GM18868 (cell line): ENCODE data around the gene OSCP1.

ENCODE experiments used
- ATAC-seq: cut with Tn5 transposase; IDR thresholded peaks from one replicate; pipeline ENCODE4 v1.9.1; 2021; ENCODE audit warnings: mild to moderate bottlenecking, moderate library complexity; ENCODE audit not compliant: unreplicated experiment

Gene OSCP1

DNA sequence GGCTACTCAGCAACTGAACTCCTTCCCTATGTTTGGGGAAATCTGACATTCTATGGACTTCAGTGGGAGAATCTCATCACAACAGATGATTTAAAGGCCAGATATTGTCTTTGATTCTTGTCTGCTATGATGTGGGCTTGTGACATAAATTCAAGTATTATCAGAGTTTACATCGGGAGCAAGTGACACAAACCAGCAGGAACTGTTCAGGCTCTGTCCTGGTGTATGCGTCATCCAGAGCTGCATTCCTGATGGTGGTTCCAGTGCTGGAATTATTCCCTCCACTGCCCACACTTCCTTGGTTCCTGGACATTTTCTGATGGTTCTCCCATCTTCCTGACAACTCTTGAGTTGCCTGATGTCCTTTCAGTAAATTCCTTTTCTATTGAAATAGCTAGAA lies 41.8 kb downstream of the OSCP1 start:
- no peak for ATAC-seq

- no peak for ATAC-seq
These were observed 43.8 kb downstream of the OSCP1 start for GRCh38 chr1:36406440-36406839.

GRCh38 chr1:36402504-36402890 lies 47.8 kb downstream of the OSCP1 start:
- ATAC-seq, result no peak

DNA sequence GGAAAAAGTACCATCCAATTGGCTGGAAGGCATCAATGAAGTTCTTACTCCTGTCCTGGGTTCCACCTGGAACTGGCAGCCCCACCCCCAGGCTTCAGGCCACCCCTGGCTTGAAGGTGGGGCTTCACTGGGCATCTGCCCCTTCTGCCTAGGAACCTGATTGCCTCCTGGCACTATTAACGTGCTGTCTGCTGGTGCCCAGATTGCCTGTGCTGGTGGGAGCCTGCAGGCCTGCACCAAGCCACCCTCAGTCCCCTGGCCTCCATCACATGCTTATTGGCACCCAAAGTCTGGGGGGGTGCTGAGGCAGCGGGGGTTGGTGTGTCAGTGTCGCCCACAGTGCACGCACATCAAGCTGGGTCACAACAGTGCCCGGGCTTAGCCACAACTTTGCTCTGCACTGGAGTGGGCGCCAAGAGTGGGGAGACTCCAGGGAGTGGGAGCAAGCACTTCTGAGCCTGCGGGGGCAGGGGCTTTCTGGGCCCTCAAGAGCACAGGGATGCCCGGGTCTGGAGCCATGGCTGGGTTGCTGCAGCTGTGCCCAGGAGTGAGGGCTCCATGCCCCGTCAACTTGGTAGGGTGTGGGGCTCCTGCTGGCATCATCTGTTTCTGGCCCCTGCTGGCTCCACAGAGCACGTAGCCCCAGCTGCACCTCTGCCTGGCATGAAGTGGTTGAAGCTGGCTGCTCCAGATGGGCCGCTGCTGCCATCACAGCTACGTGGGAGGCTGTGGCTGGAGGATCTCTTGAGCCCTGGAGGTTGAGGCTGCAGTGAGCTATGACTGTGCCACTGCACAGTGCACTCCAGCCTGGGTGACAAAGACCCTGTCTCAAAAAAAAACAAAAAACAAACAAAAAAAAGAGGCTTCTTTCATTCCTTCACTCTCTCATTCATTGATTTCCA lies 48.4 kb downstream of the OSCP1 start:
- no peak for ATAC-seq

GRCh38 chr1:36400825-36401601 lies 49.2 kb downstream of the OSCP1 start:
- no peak for ATAC-seq

DNA sequence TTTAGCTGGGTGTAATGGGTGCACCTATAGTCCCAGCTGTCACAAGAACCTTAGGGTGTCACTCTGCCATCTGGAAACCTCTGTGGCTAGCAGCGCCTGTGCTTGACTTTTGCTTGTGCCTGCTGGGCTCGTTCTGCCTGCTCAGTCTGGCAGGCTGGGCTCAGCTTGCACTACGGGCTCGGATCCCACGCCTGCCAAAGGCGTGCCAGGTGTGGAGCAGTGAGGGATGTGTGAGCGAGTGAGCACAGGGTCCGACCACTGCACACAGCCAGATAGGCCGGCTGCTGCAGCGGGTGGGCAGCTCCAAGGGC lies 49.8 kb downstream of the OSCP1 start:
- no peak for ATAC-seq

GRCh38 chr1:36398370-36398977 lies 51.8 kb downstream of the OSCP1 start:
- no peak for ATAC-seq

GRCh38 chr1:36397378-36398230 lies 52.6 kb downstream of the OSCP1 start, which contains the start of gene LSM10:
TSS of gene LSM10 (minus strand) at chr1:36397908. CDS start at chr1:36394129, 3,779 bp downstream.
- ATAC-seq, result peak; percentile 88

GRCh38 chr1:36397083-36397377 lies 53.2 kb downstream of the OSCP1 start:
- peak; percentile 30 for ATAC-seq

GRCh38 chr1:36396359-36396758 lies 53.9 kb downstream of the OSCP1 start:
- no peak for ATAC-seq

GRCh38 chr1:36393686-36394085 lies 56.6 kb downstream of the OSCP1 start:
- no peak for ATAC-seq

- no peak for ATAC-seq
These were observed 57.4 kb downstream of the OSCP1 start for GRCh38 chr1:36392836-36393235.

DNA sequence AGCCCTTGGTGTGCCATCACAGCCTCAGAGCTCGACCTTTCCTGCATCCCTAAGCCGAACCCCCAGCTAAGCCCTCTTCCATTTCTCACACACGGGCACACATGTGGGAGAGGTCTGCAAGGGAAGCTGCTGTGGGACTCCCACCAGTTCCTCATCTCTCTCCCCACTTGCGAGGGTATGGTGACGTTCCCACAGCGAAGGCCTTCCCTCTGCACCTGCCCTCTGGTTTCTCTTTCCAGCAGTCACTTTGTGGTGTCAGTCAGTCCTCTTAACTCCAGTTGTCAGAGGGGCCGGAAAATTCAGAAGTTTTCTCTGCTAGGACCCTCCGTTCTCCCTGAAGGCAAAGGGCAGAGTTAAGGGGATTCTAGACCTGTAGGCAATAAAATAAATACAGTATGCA lies 59.0 kb downstream of the OSCP1 start:
- ATAC-seq, result no peak

DNA sequence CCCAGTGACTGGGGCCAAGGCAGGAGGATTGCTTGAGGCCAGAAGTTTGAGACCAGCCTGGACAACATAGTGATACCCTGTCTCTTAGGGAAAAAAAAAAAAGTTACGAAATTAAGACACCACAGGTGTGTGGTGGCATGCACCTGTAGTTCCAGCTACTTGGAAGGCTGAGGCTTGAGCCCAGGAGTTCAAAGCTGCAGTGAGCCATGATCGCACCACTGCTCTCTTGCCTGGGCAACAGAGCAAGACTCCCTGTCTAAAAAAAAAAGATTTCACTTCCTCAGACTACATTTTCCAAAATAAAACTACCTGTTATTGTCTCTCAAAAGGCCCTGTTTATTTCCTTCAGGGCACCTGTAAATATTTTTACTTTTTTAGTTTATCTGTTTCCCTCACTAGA lies 59.8 kb downstream of the OSCP1 start:
- ATAC-seq, result no peak

DNA sequence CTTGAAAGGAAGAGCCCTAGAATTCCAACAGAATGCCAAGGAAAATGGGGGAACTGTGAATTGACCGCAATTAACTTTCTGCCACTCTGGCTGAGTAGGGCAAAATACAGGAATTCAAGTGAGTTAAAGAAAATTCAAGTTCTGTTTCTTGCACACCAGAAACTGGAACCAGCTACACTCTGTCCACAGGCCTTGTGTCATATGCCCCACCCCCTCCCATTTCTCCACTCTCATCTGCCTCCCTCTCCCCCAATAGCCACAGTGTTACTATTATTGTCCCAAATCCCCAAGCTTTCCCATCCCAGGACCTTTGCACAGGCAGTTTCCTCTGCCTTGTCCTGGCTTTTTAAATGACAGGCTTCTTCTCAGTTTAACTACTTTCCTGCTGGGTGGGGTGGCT lies 60.3 kb downstream of the OSCP1 start:
- no peak for ATAC-seq

GRCh38 chr1:36389261-36389660 lies 61.0 kb downstream of the OSCP1 start:
- ATAC-seq, result no peak

DNA sequence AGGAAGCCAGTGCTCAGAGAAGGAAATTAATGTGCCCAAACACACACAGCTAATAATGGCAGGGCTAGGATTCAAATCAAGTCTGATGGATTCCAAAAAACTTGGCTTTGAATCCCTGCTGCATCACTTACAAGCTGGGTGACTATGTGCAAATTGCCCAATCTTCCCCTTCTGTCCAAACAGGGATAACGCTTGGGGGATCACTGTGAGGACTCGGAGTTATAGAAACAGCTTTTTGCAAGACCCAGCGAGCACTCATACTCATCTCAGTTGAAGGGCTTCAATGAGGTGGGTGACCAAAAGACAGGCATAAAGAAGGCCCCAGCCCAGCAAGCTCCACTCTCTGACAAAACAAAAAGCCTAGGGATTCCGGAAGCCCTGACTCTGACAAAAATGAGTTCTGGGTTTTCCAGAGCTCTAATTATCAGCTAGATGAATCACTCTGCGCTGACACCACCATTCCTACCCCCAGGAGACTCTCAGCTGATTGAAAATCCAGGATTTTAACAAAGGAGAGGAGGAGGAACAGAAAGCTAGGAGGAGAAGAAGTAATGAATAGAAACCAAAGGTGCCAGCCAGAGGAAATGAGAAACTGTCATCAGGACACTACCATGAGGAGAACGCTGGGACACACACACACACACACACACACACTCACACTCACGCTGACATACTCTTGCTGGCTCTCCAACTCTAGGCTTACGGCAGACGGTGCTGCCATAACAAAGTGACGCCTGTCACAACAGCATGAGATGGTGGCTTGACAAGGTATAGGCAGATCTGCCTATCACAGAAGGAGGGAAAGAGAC lies 62.9 kb downstream of the OSCP1 start:
- no peak for ATAC-seq

DNA sequence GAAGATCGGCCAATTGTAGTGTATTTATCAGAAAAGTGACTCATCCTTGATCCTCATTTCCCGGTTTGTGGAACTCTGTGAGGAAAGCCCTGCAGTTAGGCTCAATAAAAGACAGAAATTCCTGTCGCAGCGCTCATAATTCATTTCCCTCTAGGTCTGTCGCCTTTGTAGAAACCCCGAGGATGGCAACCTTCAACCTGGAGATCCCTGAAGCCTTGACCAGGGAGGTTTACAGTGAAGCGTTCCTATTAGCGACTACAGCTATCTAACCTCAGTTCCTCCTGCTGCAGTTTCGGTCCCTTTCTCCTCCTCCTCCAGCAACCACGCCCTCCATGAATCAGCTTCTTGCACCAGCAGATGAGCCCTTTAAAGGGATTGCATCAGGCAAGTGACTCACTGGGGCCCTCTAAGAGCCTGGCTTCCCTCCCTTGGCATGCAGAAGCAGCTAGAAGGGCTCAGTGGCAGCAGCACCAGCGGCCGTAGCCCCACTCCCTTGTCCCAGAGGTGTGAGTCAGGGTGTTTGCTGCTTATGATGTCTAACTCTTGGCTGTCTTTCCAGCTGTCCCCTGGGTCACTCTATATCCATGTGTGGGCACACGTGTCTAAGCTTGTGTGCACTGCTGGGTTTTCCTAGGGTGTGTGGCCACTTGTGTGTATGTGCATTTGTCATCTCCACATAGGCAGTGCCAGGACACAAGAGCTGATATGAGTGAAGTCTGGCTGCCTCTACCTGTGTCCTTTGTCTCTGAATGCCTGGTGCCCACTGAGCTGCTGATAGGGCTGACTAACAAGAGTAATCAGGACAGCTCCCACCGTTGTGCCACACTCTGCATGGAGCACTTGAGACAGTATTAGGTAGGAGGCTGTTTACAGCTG lies 63.7 kb downstream of the OSCP1 start:
- peak; percentile 49 for ATAC-seq
